Epithelial cell of esophagus (primary cell): ENCODE measurements around the gene VRK2.
"Not testable (repeated sequence)": the region's sequence is repeated elsewhere in the genome, so short reads cannot be mapped to it uniquely, and the experiment has no call there.

ENCODE experiments used
- DNase-seq: peaks from one replicate; pipeline ENCODE4 v3.0.0; 2010; ENCODE audit warnings: low read depth
- H3K4me3 ChIP-seq: 2 replicates; pipeline ENCODE4 v1.5.1; 2011; ENCODE audit warnings: mild to moderate bottlenecking, low read length, control low read depth
- CTCF ChIP-seq: IDR thresholded peaks from 2 replicates; pipeline ENCODE4 v1.5.1; 2011; ENCODE audit warnings: low read depth, mild to moderate bottlenecking, low read length, control low read depth, inconsistent platforms; ENCODE audit not compliant: insufficient read depth; ENCODE audit errors: missing control alignments

Gene VRK2

GRCh38 chr2:58157754-58158153 lies 111.1 kb downstream of the VRK2 start:
- no peak for DNase-seq
- no peak for TF ChIP-seq CTCF
- no peak overlapping the region for H3K4me3 ChIP-seq

DNA sequence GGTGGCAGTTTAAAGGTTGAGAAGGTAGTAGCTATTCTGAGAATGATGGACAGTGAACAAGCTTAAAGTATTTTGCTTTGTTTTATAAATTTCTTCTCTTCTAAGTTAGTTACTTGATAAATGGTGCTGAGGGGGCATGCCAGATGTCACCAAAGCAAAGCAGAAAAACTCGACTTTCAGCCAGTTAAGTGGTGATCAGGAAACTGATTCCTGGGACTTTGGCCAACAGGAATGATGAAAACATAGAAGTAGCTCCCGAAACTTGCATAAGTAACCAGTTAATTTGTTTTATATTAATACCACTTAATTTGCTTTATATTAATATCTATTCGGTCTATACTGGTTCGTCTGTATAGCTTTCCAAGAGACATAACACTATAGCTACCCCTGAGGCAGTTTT lies 111.9 kb downstream of the VRK2 start:
- H3K4me3 ChIP-seq: no peak overlapping the region
- no peak for TF ChIP-seq CTCF
- DNase-seq: no peak

DNA sequence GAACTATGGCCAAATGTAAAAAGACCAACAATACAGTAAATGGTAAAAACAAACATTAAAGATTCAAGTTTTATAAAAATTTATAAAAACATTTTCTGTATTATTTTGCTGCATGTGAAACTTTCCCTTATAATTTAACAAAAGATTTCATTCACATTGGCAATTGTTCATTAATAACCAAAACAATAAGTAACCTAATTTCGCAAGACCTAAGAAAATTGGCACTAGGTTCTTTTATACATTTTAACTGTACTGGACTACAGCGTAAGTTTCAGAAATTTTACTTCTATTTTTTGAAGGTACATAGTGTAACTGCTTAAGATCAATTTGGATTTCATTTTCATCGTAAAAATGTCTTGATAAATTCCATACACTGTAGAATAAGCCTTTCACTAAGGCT lies 117.3 kb downstream of the VRK2 start:
- no peak overlapping the region for H3K4me3 ChIP-seq
- DNase-seq: no peak
- TF ChIP-seq CTCF: no peak

GRCh38 chr2:58168130-58168529 lies 121.5 kb downstream of the VRK2 start:
- H3K4me3 ChIP-seq, DNase-seq: not testable (repeated sequence)

- not testable (repeated sequence) for DNase-seq, H3K4me3 ChIP-seq
Observed at GRCh38 chr2:58169845-58170244, 123.2 kb downstream of the VRK2 start.

DNA sequence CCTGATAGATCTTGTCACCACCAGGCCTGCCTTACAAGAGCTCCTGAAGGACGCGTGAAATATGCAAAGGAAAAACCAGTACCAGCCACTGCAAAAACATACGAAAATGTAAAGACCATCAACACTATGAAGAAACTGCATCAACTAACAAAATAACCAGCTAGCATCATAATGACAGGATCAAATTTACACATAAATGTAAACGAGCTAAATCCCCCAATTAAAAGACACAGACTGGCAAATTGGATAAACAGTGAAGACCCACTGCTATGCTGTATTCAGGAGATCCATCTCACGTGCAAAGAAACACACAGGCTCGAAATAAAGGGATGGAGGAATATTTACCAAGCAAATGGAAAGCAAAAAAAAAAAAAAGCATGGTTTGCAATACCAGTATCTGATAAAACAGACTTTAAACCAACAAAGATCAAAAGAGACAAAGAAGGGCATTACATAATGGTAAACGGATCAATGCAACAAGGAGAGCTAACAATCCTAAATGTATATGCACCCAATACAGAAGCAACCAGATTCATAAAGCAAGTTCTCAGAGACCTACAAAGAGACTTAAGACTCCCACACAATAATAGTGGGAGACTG lies 123.8 kb downstream of the VRK2 start:
- H3K4me3 ChIP-seq, DNase-seq: not testable (repeated sequence)

- DNase-seq: not testable (repeated sequence)
Observed at GRCh38 chr2:58171831-58172230, 125.2 kb downstream of the VRK2 start.

DNA sequence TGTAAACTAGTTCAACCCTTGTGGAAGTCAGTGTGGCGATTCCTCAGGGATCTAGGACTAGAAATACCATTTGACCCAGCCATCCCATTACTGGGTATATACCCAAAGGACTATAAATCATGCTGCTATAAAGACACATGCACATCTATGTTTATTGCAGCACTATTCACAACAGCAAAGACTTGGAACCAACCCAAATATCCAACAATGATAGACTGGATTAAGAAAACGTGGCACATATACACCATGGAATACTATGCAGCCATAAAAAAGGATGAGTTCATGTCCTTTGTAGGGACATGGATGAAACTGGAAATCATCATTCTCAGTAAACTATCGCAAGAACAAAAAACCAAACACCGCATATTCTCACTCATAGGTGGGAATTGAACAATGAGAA lies 130.6 kb downstream of the VRK2 start:
- not testable (repeated sequence) for DNase-seq, H3K4me3 ChIP-seq

More at GRCh38 chr2:58171831-58172230, 125.2 kb downstream of the VRK2 start:
- H3K4me3 ChIP-seq: not testable (repeated sequence)

GRCh38 chr2:58180175-58180574 lies 133.6 kb downstream of the VRK2 start:
- DNase-seq, H3K4me3 ChIP-seq: not testable (repeated sequence)

- no peak overlapping the region for H3K4me3 ChIP-seq
- no peak for DNase-seq
- TF ChIP-seq CTCF: no peak
Observed at GRCh38 chr2:58180635-58181034, 134.0 kb downstream of the VRK2 start.
